Glutamatergic neuron (in vitro differentiated cells): ENCODE data around the gene HSD17B3. TPM values are rescaled to one million over a fixed set of nuclear protein-coding genes. Genes with fewer than 3 reads are reported as not detected.
A peak's percentile ranks its signal among the peaks of the same experiment; 100 is the strongest.
"Not testable (repeated sequence)": the region's sequence is repeated elsewhere in the genome, so short reads cannot be mapped to it uniquely, and the experiment has no call there.

ENCODE experiments used
- DNase-seq: peaks from one replicate; pipeline ENCODE4 v3.0.0; 2022
- H3K27ac Mint-ChIP-seq: one replicate; pipeline ENCODE4 v1.8.0; 2020; ENCODE audit warnings: mild to moderate bottlenecking, mixed read lengths, inconsistent platforms; ENCODE audit not compliant: unreplicated experiment
- H3K27me3 Mint-ChIP-seq: one replicate; pipeline ENCODE4 v1.8.0; 2020; ENCODE audit warnings: mild to moderate bottlenecking, moderate library complexity, mixed read lengths, inconsistent platforms; ENCODE audit not compliant: unreplicated experiment
- H3K36me3 Mint-ChIP-seq: one replicate; pipeline ENCODE4 v1.8.0; 2020; ENCODE audit warnings: mild to moderate bottlenecking, mixed read lengths, inconsistent platforms; ENCODE audit not compliant: unreplicated experiment
- H3K4me1 Mint-ChIP-seq: one replicate; pipeline ENCODE4 v1.8.0; 2020; ENCODE audit warnings: mild to moderate bottlenecking, low read depth, mixed read lengths, inconsistent platforms; ENCODE audit not compliant: unreplicated experiment
- H3K4me3 Mint-ChIP-seq: one replicate; pipeline ENCODE4 v1.8.0; 2020; ENCODE audit warnings: mild to moderate bottlenecking, mixed read lengths, inconsistent platforms; ENCODE audit not compliant: unreplicated experiment
- H3K9me3 Mint-ChIP-seq: one replicate; pipeline ENCODE4 v1.8.0; 2020; ENCODE audit warnings: mild to moderate bottlenecking, moderate library complexity, mixed read lengths, inconsistent platforms; ENCODE audit not compliant: unreplicated experiment
- CTCF ChIP-seq: fragments of 200-600 bp; sonication (generic); IDR thresholded peaks from one replicate; pipeline ENCODE4 v1.5.0; 2021; ENCODE audit not compliant: partially characterized antibody, unreplicated experiment
- total RNA-seq: library from RNA; stranded (reverse); fragmentation: NEBNext Ultra II Directional; extraction: Animal tissue kit (Norgen Biotek cat#: 25700); gene quantifications from one replicate; pipeline ENCODE4 v1.2.1, GENCODE V29; 2021; ENCODE audit not compliant: unreplicated experiment

HSD17B3 gene
- total RNA-seq, 1 donor from 2014 or later: 2.2 TPM

- peaks cover 13% of the 10 kb centered on the region for H3K36me3 Mint-ChIP-seq
- no peaks in the 10 kb centered on the region for H3K4me1 Mint-ChIP-seq
- H3K27ac Mint-ChIP-seq: no peak overlapping the region
- no peak for TF ChIP-seq CTCF
- H3K27me3 Mint-ChIP-seq: peaks cover 2% of the 10 kb centered on the region
- no peak overlapping the region for H3K4me3 Mint-ChIP-seq
- H3K9me3 Mint-ChIP-seq: peaks cover 9% of the 10 kb centered on the region
- no peak for DNase-seq
These were observed 109.3 kb downstream of the HSD17B3 start for GRCh38 chr9:96192710-96193109.

- no peak for DNase-seq
- no peaks in the 10 kb centered on the region for H3K27me3 Mint-ChIP-seq
- H3K36me3 Mint-ChIP-seq: peaks cover 14% of the 10 kb centered on the region
- H3K4me1 Mint-ChIP-seq: peaks cover 6% of the 10 kb centered on the region
- H3K4me3 Mint-ChIP-seq: no peak overlapping the region
- TF ChIP-seq CTCF: no peak
- H3K27ac Mint-ChIP-seq: no peak overlapping the region
- peaks cover 7% of the 10 kb centered on the region for H3K9me3 Mint-ChIP-seq
These were observed 112.0 kb downstream of the HSD17B3 start for GRCh38 chr9:96189995-96190394.

- DNase-seq, H3K4me3 Mint-ChIP-seq, H3K9me3 Mint-ChIP-seq, H3K27ac Mint-ChIP-seq, H3K27me3 Mint-ChIP-seq, H3K4me1 Mint-ChIP-seq: not testable (repeated sequence)
- H3K36me3 Mint-ChIP-seq: peaks cover 14% of the 10 kb centered on the region
These were observed 112.4 kb downstream of the HSD17B3 start for GRCh38 chr9:96189581-96189980.

- Mint-ChIP-seq H3K9me3 (peaks cover 9% of the 10 kb centered on the region), H3K4me1 (peaks cover 6% of the 10 kb centered on the region), H3K4me3 (no peak overlapping the region), H3K27me3 (no peaks in the 10 kb centered on the region), H3K27ac (no peak overlapping the region), H3K36me3 (peaks cover 14% of the 10 kb centered on the region)
- DNase-seq: no peak
- TF ChIP-seq CTCF: no peak
These were observed 113.4 kb downstream of the HSD17B3 start for GRCh38 chr9:96188571-96188970.

- Mint-ChIP-seq H3K9me3 (peaks cover 11% of the 10 kb centered on the region), H3K27me3 (no peaks in the 10 kb centered on the region), H3K36me3 (peaks cover 14% of the 10 kb centered on the region), H3K4me3 (no peak overlapping the region), H3K27ac (no peak overlapping the region), H3K4me1 (peaks cover 6% of the 10 kb centered on the region)
- no peak for DNase-seq
- no peak for TF ChIP-seq CTCF
These were observed 114.8 kb downstream of the HSD17B3 start for GRCh38 chr9:96187151-96187555.

GRCh38 chr9:96186591-96187011 lies 115.4 kb downstream of the HSD17B3 start:
- H3K9me3 Mint-ChIP-seq: peaks cover 11% of the 10 kb centered on the region
- TF ChIP-seq CTCF: no peak
- H3K4me3 Mint-ChIP-seq: no peak overlapping the region
- peaks cover 14% of the 10 kb centered on the region for H3K36me3 Mint-ChIP-seq
- peak overlapping the region; percentile 39 for H3K27ac Mint-ChIP-seq
- H3K4me1 Mint-ChIP-seq: peaks cover 6% of the 10 kb centered on the region
- DNase-seq: peak; percentile 56
- H3K27me3 Mint-ChIP-seq: no peaks in the 10 kb centered on the region
